ENCODE data around the gene GJC2.

Gene GJC2

DNA sequence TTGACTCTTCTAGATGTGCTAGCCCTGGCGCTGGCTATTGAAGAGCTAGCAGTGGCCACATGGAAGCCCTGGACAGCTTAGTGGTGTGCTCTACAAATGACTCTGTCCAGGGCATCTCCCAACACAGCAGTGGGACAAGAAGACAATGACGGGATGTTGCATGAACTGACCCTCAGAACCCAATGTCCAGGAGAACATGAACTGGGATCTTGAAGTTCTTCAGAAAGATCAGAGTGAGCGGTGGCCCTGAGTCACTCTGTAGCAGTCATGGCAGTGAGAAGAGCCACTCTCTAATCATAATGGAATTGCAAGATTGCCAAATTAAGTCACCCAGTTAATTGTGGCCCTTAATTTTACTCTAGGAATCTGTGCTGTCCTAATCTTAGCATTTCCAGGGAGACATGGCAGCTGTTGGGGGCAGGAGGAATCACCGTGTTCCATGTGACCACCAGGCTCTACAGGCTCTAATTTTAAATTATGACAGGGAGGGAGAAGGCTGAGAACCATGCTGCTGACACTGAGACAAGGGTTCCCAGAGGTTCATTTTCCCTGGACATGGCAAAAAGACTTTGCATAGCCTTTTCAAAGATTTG, 47.9 kb downstream of the GJC2 start:
- DNase-seq, result no peak

DNA sequence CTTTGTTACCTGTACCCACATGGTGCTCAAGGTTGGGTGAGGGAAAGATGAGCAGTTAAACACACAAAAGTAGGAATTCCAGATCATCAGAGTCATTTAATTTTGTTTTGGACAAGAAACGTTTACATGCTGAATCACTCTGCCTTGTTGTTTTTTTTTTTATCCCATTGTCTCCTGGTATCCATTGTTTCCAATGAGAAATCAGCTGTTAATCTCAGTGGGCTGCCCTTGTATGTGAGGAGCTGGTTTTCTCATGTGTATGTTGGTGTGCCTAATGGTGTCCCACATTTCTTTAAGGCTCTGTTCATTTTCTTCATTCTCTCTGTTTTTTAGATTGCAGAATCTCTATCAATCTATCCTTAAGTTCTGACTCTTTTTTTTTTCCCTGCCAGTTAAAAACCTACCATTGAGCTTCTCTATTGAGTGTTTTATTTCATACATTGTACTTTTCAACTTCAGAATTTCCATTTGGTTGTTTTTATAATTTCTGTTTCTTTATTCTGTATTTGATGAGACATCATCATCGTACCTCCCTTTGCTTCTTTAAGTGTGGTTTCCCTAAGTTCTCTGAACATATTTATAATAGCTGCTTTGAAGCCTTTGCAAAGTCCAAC, 49.4 kb downstream of the GJC2 start:
- DNase-seq, result peak; percentile 15

DNA sequence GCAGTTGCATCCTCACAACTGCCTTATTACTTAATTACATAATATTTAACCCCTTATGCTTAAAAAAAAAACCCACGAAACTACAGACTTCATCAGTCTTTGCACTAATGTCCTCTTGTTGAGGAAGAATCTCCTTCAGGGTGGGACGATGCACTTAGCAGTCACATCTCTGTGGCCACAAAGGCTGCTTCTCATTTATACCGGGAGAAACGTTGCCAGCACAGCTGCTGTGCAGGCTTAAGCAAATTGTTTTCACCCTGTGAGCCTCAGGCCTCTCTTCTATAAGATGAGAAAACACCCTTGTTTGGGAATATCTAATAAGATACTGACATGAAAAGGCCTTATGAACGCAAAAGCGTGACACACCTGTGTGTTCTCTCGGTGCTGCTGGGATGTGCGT, 55.2 kb downstream of the GJC2 start:
- DNase-seq, result no peak

GRCh38 chr1:228205526-228206436, 56.1 kb downstream of the GJC2 start:
- DNase-seq, result no peak

- DNase-seq, result no peak
These were observed 57.0 kb downstream of the GJC2 start for GRCh38 chr1:228206582-228207351.

DNA sequence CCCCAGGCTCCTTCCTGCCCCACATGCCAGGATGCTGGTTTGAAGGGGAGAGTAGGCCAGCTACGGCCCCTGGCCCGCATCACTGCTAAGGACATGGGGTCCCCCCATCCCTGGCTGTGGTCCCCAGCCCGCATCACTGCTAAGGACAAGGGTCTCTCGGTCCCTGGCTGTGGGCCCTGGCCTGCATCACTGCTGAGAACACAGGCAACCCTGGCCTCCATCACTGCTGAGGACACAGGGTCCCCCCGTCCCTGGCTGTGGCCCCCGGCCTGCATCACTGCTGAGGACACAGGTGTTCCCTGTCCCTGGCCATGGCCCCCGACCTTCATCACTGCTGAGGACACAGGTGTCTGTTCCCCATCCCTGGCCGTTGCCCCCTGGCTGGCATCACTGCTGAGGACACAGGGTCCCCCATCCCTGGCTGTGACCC, 57.7 kb downstream of the GJC2 start:
- DNase-seq, result no peak

DNA sequence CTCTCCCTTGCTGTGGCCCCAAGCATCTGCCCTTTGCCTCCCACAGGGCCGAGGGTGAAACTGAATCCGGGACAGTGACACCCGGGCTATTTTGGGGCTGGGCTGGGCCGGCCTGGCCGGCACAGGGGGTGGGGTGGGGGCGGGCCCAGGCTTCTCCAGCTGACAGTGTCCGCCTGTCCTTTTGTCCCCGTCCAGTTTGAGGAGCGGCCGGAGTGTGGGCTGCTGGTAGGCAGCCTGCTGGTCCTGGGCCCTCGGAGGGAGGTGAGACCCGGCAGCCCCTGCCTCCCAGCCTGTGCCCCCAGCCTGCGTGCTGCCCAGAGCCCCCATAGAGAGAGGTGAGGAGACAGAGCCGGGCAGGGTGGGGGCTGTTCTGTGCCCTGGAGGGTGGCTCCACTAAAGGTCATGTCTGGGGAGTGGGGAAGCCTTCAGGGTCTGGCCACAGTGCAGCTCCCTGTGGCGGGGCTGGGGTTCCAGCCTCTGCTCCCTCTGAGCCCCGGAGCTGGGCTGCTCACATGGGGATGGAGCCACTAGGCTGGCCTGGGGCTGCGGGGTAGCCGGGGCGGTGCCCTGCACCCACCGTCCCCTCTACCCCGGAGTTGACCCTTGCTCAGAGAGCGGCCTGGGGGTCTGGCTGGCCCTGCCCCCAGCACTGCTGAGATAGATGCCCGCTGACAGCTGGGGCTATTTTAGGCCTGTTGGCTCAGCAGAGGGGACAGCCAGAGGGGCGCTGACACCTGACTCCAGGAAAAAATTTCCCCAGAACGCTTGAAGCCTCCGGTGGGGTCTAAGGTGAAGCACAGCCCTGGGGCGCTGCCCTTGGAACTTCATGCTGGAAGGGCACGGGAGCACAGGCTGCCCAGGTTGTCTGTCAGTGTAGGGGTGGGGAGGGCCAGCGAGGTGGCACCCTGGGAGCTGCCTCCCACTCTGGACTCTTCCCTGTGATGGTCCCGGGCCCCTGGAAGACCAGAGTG, 58.4 kb downstream of the GJC2 start, which contains the start of gene OBSCN:
TSS of gene OBSCN (plus strand) at position 194 of the 971 bp plus-strand sequence. CDS start 3,740 bp downstream, outside the sequence.
- DNase-seq, result no peak

DNA sequence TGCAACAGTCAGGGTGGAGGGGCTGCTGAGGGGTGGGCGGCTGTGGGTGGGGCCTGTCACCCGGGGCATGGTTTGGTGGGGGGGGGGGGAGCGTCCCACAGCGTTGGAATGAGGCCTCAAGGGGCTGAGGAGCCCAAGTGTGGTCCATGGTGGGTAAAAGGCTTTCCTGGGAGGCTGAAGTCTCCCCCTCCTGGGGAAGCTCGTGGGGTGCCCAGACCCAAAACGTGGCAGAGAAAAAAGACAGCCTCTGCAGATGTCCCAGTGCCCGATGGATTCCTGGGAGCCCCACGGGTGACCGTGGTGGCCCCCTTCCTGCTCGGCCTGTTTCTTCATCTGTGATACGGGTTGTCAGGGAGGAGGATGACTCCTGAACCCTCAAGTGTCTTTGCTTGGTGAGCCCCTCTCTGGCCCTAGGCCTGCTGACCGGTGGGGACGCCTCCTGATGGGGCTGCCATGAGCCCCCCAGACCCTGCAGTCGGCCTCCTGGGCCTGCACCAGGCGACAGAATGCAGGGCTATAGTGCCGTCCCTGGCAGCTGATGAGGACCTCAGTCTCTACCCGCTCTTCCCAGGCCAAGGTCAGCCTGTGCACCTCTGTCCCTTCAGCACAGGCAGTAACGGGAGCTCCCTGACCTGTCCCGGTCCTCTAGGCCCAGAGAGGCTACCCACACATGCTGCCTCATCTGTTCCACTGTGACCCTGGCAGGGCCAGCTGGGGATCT, 59.3 kb downstream of the GJC2 start:
- no peak for DNase-seq

Data from kidney glomerular epithelial cell (primary cell).